HG03432 (cell line): ENCODE results near the gene SDR39U1.

Experiments
- ATAC-seq: cut with Tn5 transposase; IDR thresholded peaks from one replicate; pipeline ENCODE4 v1.9.1; 2021; ENCODE audit warnings: mild to moderate bottlenecking, moderate library complexity; ENCODE audit not compliant: unreplicated experiment

Gene SDR39U1

GRCh38 chr14:24443053-24443665, 583 bp upstream of the SDR39U1 start:
- no peak for ATAC-seq

- ATAC-seq: no peak
These were observed 704 bp downstream of the SDR39U1 start for GRCh38 chr14:24441904-24442239.

GRCh38 chr14:24441485-24441884, 1.1 kb downstream of the SDR39U1 start:
- ATAC-seq: no peak

- ATAC-seq: no peak
These were observed 1.8 kb downstream of the SDR39U1 start for GRCh38 chr14:24440606-24441399.

- ATAC-seq: no peak
These were observed 2.6 kb downstream of the SDR39U1 start for GRCh38 chr14:24439830-24440605.

- ATAC-seq: no peak
These were observed 3.3 kb downstream of the SDR39U1 start for GRCh38 chr14:24439257-24439656.

GRCh38 chr14:24438223-24439097, 4.1 kb downstream of the SDR39U1 start:
- ATAC-seq: no peak

GRCh38 chr14:24437736-24438067, 4.9 kb downstream of the SDR39U1 start:
- ATAC-seq: no peak

GRCh38 chr14:24437020-24437735, 5.4 kb downstream of the SDR39U1 start:
- ATAC-seq: no peak

GRCh38 chr14:24436355-24437019, 6.1 kb downstream of the SDR39U1 start:
- ATAC-seq: peak; percentile 44

GRCh38 chr14:24435998-24436354, 6.6 kb downstream of the SDR39U1 start:
- no peak for ATAC-seq

- no peak for ATAC-seq
These were observed 7.3 kb downstream of the SDR39U1 start for GRCh38 chr14:24435192-24435810.

GRCh38 chr14:24434676-24435075, 7.9 kb downstream of the SDR39U1 start:
- no peak for ATAC-seq

- ATAC-seq: no peak
These were observed 8.5 kb downstream of the SDR39U1 start for GRCh38 chr14:24434036-24434435.

GRCh38 chr14:24432259-24433131, 10.1 kb downstream of the SDR39U1 start:
- no peak for ATAC-seq

GRCh38 chr14:24431569-24432258, 10.9 kb downstream of the SDR39U1 start:
- ATAC-seq: peak; percentile 59

- ATAC-seq: peak; percentile 45
These were observed 11.7 kb downstream of the SDR39U1 start for GRCh38 chr14:24430682-24431568.
